Tibial nerve (tissue), 3 donors: Measurements from ENCODE around the gene ETV6.

Source experiments
- CTCF ChIP-seq, 5 experiments: fragments of 200-600 bp in 3 of 5; fragments of 450-650 bp in 2 of 5; sonication (generic) in 3 of 5; IDR thresholded peaks; one replicate each; pipeline ENCODE4 v1.5.1; 2016 to 2019; ENCODE audit warnings: antibody characterized with exemption in 5 of 5, mild to moderate bottlenecking in 3 of 5, moderate library complexity in 2 of 5
- POLR2A ChIP-seq, 2 donors: fragments of 450-650 bp; IDR thresholded peaks; one replicate each; pipeline ENCODE4 v1.6.1; 2017; ENCODE audit warnings: antibody characterized with exemption in 2 of 2, mild to moderate bottlenecking in 2 of 2, moderate library complexity in 2 of 2

GRCh38 chr12:11902525-11902875 lies 253.0 kb downstream of the ETV6 start:
- TF ChIP-seq CTCF (IDR thresholded peaks at IDR 0.05) (no peak), POLR2A (IDR thresholded peaks at IDR 0.05) (no peak)
